ENCODE measurements around the gene CCDC97. TPM values are rescaled to one million over a fixed set of nuclear protein-coding genes. Genes with fewer than 3 reads are reported as not detected.

CCDC97 gene
- total and polyA plus RNA-seq, 4 donors, result 8.8 to 37.6 (median 26.6) TPM

- Histone ChIP-seq H3K4me1 (ENCODE audit: control insufficient read depth, insufficient read depth, low read length) (peaks cover 25% of the 10 kb centered on the region), H3K4me3 (ENCODE audit: low read depth, low read length) (no peak overlapping the region), H3K27me3 (ENCODE audit: control insufficient read depth, insufficient read depth, low read length) (no peaks in the 10 kb centered on the region), H3K9me3 (ENCODE audit: control insufficient read depth, insufficient read depth, low read length) (no peaks in the 10 kb centered on the region), H3K27ac (ENCODE audit: low read depth, low read length) (no peak overlapping the region), H3K36me3 (ENCODE audit: control insufficient read depth, insufficient read depth, low read length) (peaks cover 93% of the 10 kb centered on the region)
- 94% methylated on average over 19 of the region's 19 CpGs for WGBS (ENCODE audit: insufficient coverage)
- no peak for DNase-seq (ENCODE audit: low read depth in 4 of 6, low spot score in 6 of 6)
Measured at GRCh38 chr19:41318696-41319499, 8.9 kb downstream of the CCDC97 start.

GRCh38 chr19:41319500-41320184, 9.7 kb downstream of the CCDC97 start:
- H3K27me3 ChIP-seq (ENCODE audit: control insufficient read depth, insufficient read depth, low read length), result no peaks in the 10 kb centered on the region
- no peaks in the 10 kb centered on the region for H3K9me3 ChIP-seq (ENCODE audit: control insufficient read depth, insufficient read depth, low read length)
- H3K4me1 ChIP-seq (ENCODE audit: control insufficient read depth, insufficient read depth, low read length), result peaks cover 32% of the 10 kb centered on the region
- peaks cover 90% of the 10 kb centered on the region for H3K36me3 ChIP-seq (ENCODE audit: control insufficient read depth, insufficient read depth, low read length)
- H3K4me3 ChIP-seq (ENCODE audit: low read depth, low read length), result no peak overlapping the region
- WGBS (ENCODE audit: insufficient coverage), result 83% methylated on average over 14 of the region's 20 CpGs
- no peak overlapping the region for H3K27ac ChIP-seq (ENCODE audit: low read depth, low read length)
- no peak for DNase-seq (ENCODE audit: low read depth in 4 of 6, low spot score in 6 of 6)

- H3K4me1 ChIP-seq (ENCODE audit: control insufficient read depth, insufficient read depth, low read length), result peaks cover 37% of the 10 kb centered on the region
- no peak overlapping the region for H3K27ac ChIP-seq (ENCODE audit: low read depth, low read length)
- peaks cover 86% of the 10 kb centered on the region for H3K36me3 ChIP-seq (ENCODE audit: control insufficient read depth, insufficient read depth, low read length)
- 95% methylated on average over 8 of the region's 11 CpGs for WGBS (ENCODE audit: insufficient coverage)
- no peak for DNase-seq (ENCODE audit: low read depth in 4 of 6, low spot score in 6 of 6)
- no peak overlapping the region for H3K4me3 ChIP-seq (ENCODE audit: low read depth, low read length)
- no peaks in the 10 kb centered on the region for H3K9me3 ChIP-seq (ENCODE audit: control insufficient read depth, insufficient read depth, low read length)
- no peaks in the 10 kb centered on the region for H3K27me3 ChIP-seq (ENCODE audit: control insufficient read depth, insufficient read depth, low read length)
Measured at GRCh38 chr19:41320185-41320518, 10.2 kb downstream of the CCDC97 start.

GRCh38 chr19:41320568-41320967, 10.6 kb downstream of the CCDC97 start:
- 88% methylated on average over 2 of the region's 4 CpGs for WGBS (ENCODE audit: insufficient coverage)
- Histone ChIP-seq H3K27ac (ENCODE audit: low read depth, low read length) (no peak overlapping the region), H3K4me3 (ENCODE audit: low read depth, low read length) (no peak overlapping the region), H3K36me3 (ENCODE audit: control insufficient read depth, insufficient read depth, low read length) (peaks cover 82% of the 10 kb centered on the region), H3K9me3 (ENCODE audit: control insufficient read depth, insufficient read depth, low read length) (no peaks in the 10 kb centered on the region), H3K27me3 (ENCODE audit: control insufficient read depth, insufficient read depth, low read length) (no peaks in the 10 kb centered on the region), H3K4me1 (ENCODE audit: control insufficient read depth, insufficient read depth, low read length) (peaks cover 42% of the 10 kb centered on the region)
- DNase-seq (ENCODE audit: low read depth in 4 of 6, low spot score in 6 of 6), result no peak

GRCh38 chr19:41321204-41321599, 11.2 kb downstream of the CCDC97 start:
- Histone ChIP-seq H3K9me3 (ENCODE audit: control insufficient read depth, insufficient read depth, low read length) (no peaks in the 10 kb centered on the region), H3K4me1 (ENCODE audit: control insufficient read depth, insufficient read depth, low read length) (peaks cover 48% of the 10 kb centered on the region), H3K36me3 (ENCODE audit: control insufficient read depth, insufficient read depth, low read length) (peaks cover 79% of the 10 kb centered on the region), H3K27me3 (ENCODE audit: control insufficient read depth, insufficient read depth, low read length) (no peaks in the 10 kb centered on the region), H3K4me3 (ENCODE audit: low read depth, low read length) (no peak overlapping the region), H3K27ac (ENCODE audit: low read depth, low read length) (no peak overlapping the region)
- 78% methylated on average over 7 of the region's 7 CpGs for WGBS (ENCODE audit: insufficient coverage)
- DNase-seq (ENCODE audit: low read depth in 4 of 6, low spot score in 6 of 6), result no peak

- DNase-seq (ENCODE audit: low read depth in 4 of 6, low spot score in 6 of 6), result peak in 2 of 6 donors; percentile 59 to 60
- Histone ChIP-seq H3K9me3 (ENCODE audit: control insufficient read depth, insufficient read depth, low read length) (no peaks in the 10 kb centered on the region), H3K4me3 (ENCODE audit: low read depth, low read length) (no peak overlapping the region), H3K36me3 (ENCODE audit: control insufficient read depth, insufficient read depth, low read length) (peaks cover 74% of the 10 kb centered on the region), H3K4me1 (ENCODE audit: control insufficient read depth, insufficient read depth, low read length) (peaks cover 53% of the 10 kb centered on the region), H3K27ac (ENCODE audit: low read depth, low read length) (no peak overlapping the region), H3K27me3 (ENCODE audit: control insufficient read depth, insufficient read depth, low read length) (no peaks in the 10 kb centered on the region)
- 38% methylated on average over 10 of the region's 10 CpGs for WGBS (ENCODE audit: insufficient coverage)
Measured at GRCh38 chr19:41321600-41322270, 11.8 kb downstream of the CCDC97 start.

- Histone ChIP-seq H3K27ac (ENCODE audit: low read depth, low read length) (peak overlapping the region; percentile 1), H3K4me3 (ENCODE audit: low read depth, low read length) (no peak overlapping the region), H3K4me1 (ENCODE audit: control insufficient read depth, insufficient read depth, low read length) (peaks cover 60% of the 10 kb centered on the region), H3K9me3 (ENCODE audit: control insufficient read depth, insufficient read depth, low read length) (no peaks in the 10 kb centered on the region), H3K36me3 (ENCODE audit: control insufficient read depth, insufficient read depth, low read length) (peaks cover 71% of the 10 kb centered on the region), H3K27me3 (ENCODE audit: control insufficient read depth, insufficient read depth, low read length) (peaks cover 5% of the 10 kb centered on the region)
- DNase-seq (ENCODE audit: low read depth in 4 of 6, low spot score in 6 of 6), result no peak
- 85% methylated on average over 5 of the region's 11 CpGs for WGBS (ENCODE audit: insufficient coverage)
Measured at GRCh38 chr19:41322451-41322850, 12.5 kb downstream of the CCDC97 start.

- H3K4me1 ChIP-seq (ENCODE audit: control insufficient read depth, insufficient read depth, low read length), result peaks cover 66% of the 10 kb centered on the region
- H3K36me3 ChIP-seq (ENCODE audit: control insufficient read depth, insufficient read depth, low read length), result peaks cover 65% of the 10 kb centered on the region
- H3K4me3 ChIP-seq (ENCODE audit: low read depth, low read length), result no peak overlapping the region
- peaks cover 5% of the 10 kb centered on the region for H3K27me3 ChIP-seq (ENCODE audit: control insufficient read depth, insufficient read depth, low read length)
- no peaks in the 10 kb centered on the region for H3K9me3 ChIP-seq (ENCODE audit: control insufficient read depth, insufficient read depth, low read length)
- WGBS (ENCODE audit: insufficient coverage), result 78% methylated on average over 7 of the region's 7 CpGs
- peak overlapping the region; percentile 1 for H3K27ac ChIP-seq (ENCODE audit: low read depth, low read length)
- DNase-seq (ENCODE audit: low read depth in 4 of 6, low spot score in 6 of 6), result no peak
Measured at GRCh38 chr19:41323023-41323422, 13.1 kb downstream of the CCDC97 start.

GRCh38 chr19:41323430-41324125, 13.6 kb downstream of the CCDC97 start:
- Histone ChIP-seq H3K27ac (ENCODE audit: low read depth, low read length) (peak overlapping the region; percentile 10), H3K36me3 (ENCODE audit: control insufficient read depth, insufficient read depth, low read length) (peaks cover 60% of the 10 kb centered on the region), H3K4me1 (ENCODE audit: control insufficient read depth, insufficient read depth, low read length) (peaks cover 72% of the 10 kb centered on the region)

More at GRCh38 chr19:41323430-41324125, 13.6 kb downstream of the CCDC97 start:
- Histone ChIP-seq H3K27me3 (ENCODE audit: control insufficient read depth, insufficient read depth, low read length) (peaks cover 5% of the 10 kb centered on the region), H3K4me3 (ENCODE audit: low read depth, low read length) (no peak overlapping the region), H3K9me3 (ENCODE audit: control insufficient read depth, insufficient read depth, low read length) (no peaks in the 10 kb centered on the region)
- DNase-seq (ENCODE audit: low read depth in 4 of 6, low spot score in 6 of 6), result no peak
- WGBS (ENCODE audit: insufficient coverage), result 52% methylated on average over 13 of the region's 16 CpGs

Measured in spinal cord (tissue), 10 donors.